ENCODE data around the gene PNLDC1.
"Not testable (repeated sequence)": the region's sequence is repeated elsewhere in the genome, so short reads cannot be mapped to it uniquely, and the experiment has no call there.

The PNLDC1 gene

GRCh38 chr6:159849851-159850250, 49.8 kb downstream of the PNLDC1 start:
- DNase-seq (ENCODE audit: low read depth) = not testable (repeated sequence)

- no peak for DNase-seq (ENCODE audit: low read depth)
Observed at GRCh38 chr6:159852877-159853276, 52.8 kb downstream of the PNLDC1 start.

GRCh38 chr6:159853754-159854153, 53.7 kb downstream of the PNLDC1 start:
- DNase-seq (ENCODE audit: low read depth) = no peak

GRCh38 chr6:159854959-159855358, 54.9 kb downstream of the PNLDC1 start:
- DNase-seq (ENCODE audit: low read depth) = no peak

GRCh38 chr6:159858259-159858658, 58.2 kb downstream of the PNLDC1 start:
- DNase-seq (ENCODE audit: low read depth) = no peak

- no peak for DNase-seq (ENCODE audit: low read depth)
Observed at GRCh38 chr6:159860482-159860881, 60.4 kb downstream of the PNLDC1 start.

- no peak for DNase-seq (ENCODE audit: low read depth)
Observed at GRCh38 chr6:159862103-159862502, 62.0 kb downstream of the PNLDC1 start.

- DNase-seq (ENCODE audit: low read depth) = not testable (repeated sequence)
Observed at GRCh38 chr6:159863341-159863740, 63.3 kb downstream of the PNLDC1 start.

- DNase-seq (ENCODE audit: low read depth) = no peak
Observed at GRCh38 chr6:159865226-159865920, 65.3 kb downstream of the PNLDC1 start.

- no peak for DNase-seq (ENCODE audit: low read depth)
Observed at GRCh38 chr6:159866286-159867247, 66.5 kb downstream of the PNLDC1 start.

Measured in T follicular helper cell (primary cell).